ENCODE results near the gene DICER1.

- TF ChIP-seq, protein P1, sequence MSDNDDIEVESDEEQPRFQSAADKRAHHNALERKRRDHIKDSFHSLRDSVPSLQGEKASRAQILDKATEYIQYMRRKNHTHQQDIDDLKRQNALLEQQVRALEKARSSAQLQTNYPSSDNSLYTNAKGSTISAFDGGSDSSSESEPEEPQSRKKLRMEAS (IDR thresholded peaks at IDR 0.05): no peak
- TF ChIP-seq MAFK (IDR thresholded peaks at IDR 0.05; ENCODE audit: partially characterized antibody): no peak
- TF ChIP-seq CTCF (IDR thresholded peaks at IDR 0.05): no peak
- TF ChIP-seq NR3C1 (IDR thresholded peaks at IDR 0.05): no peak
- TF ChIP-seq REST (IDR thresholded peaks at IDR 0.05): no peak
These were observed 16.2 kb upstream of the DICER1 start for GRCh38 chr14:95173518-95173917.

All from A549 (cell line).